Panc1 (cell line): ENCODE results near the gene OPTC. TPM values are rescaled to one million over a fixed set of nuclear protein-coding genes. Genes with fewer than 3 reads are reported as not detected.

Source experiments
- ATAC-seq: fragments of 200-7000 bp; cut with Tn5 transposase; 2 replicates; pipeline ENCODE4 v1.9.1; 2020; ENCODE audit warnings: mild to moderate bottlenecking, moderate library complexity
- BruUV-seq: library from RNA; stranded (reverse); fragments of 400-500 nt; replicated peaks from 2 replicates; lab custom pipeline; 2021; lab: Mats Ljungman, UMichigan
- CTCF ChIA-PET: fragments of 300-600 bp; sonication (Branson Sonifier 250); formaldehyde crosslinking; loops from one replicate; lab custom pipeline; 2022; ENCODE audit warnings: antibody characterized with exemption; lab: Charles Lee
- POLR2A ChIA-PET: fragments of 300-600 bp; sonication (Branson Sonifier 250); formaldehyde crosslinking; loops from one replicate; lab custom pipeline; 2022; ENCODE audit warnings: antibody characterized with exemption; lab: Charles Lee
- DNase-seq: peaks from one replicate; pipeline ENCODE4 v3.0.0-alpha.2; 2010; ENCODE audit warnings: low read depth, low spot score
- H3K27ac ChIP-seq: 2 replicates; pipeline ENCODE4 v1.5.1; 2011; ENCODE audit warnings: mild to moderate bottlenecking, low read length, inconsistent platforms
- H3K27me3 ChIP-seq: fragments of 200-500 bp; sonication (Bioruptor generic); 2 replicates; pipeline ENCODE4 v1.6.0; 2014; ENCODE audit warnings: low read length, inconsistent platforms; ENCODE audit not compliant: control insufficient read depth, insufficient read depth
- H3K36me3 ChIP-seq: fragments of 200-500 bp; sonication (Bioruptor generic); 2 replicates; pipeline ENCODE4 v1.5.1; 2014; ENCODE audit warnings: inconsistent platforms, mild to moderate bottlenecking, low read length, moderate library complexity; ENCODE audit not compliant: control insufficient read depth, insufficient read depth
- H3K4me1 ChIP-seq: 2 replicates; pipeline ENCODE4 v1.5.1; 2011; ENCODE audit warnings: inconsistent platforms, mild to moderate bottlenecking, low read length, moderate library complexity; ENCODE audit not compliant: control insufficient read depth, insufficient read depth
- H3K4me3 ChIP-seq, 2 experiments: 2 replicates each; pipeline ENCODE4 v1.5.1; 2011 to 2012; ENCODE audit warnings: low read depth in 2 of 2, low read length in 2 of 2, mild to moderate bottlenecking in 2 of 2, inconsistent platforms in 1 of 2, moderate library complexity in 1 of 2
- H3K9me3 ChIP-seq: fragments of 200-500 bp; sonication (Bioruptor generic); 2 replicates; pipeline ENCODE4 v1.5.1; 2014; ENCODE audit warnings: low read depth, mild to moderate bottlenecking, inconsistent platforms, low read length, moderate library complexity; ENCODE audit not compliant: control insufficient read depth, insufficient read depth
- POLR2AphosphoS5 ChIP-seq: IDR thresholded peaks from 2 replicates; pipeline ENCODE4 v1.6.1; 2012; ENCODE audit warnings: mild to moderate bottlenecking, low read depth, low read length, moderate library complexity
- SIN3A ChIP-seq: IDR thresholded peaks from 2 replicates; pipeline ENCODE4 v1.6.1; 2012; ENCODE audit warnings: low read depth, mild to moderate bottlenecking, low read length, moderate library complexity, borderline replicate concordance; ENCODE audit not compliant: insufficient read depth
- TCF7L2 ChIP-seq: IDR thresholded peaks from 2 replicates; pipeline ENCODE4 v1.6.1; 2011; ENCODE audit warnings: mild to moderate bottlenecking, low read depth, low read length, inconsistent platforms
- in situ Hi-C: cut with HindIII; loops from 2 replicates; pipeline ENCODE4 v1.10.0; 2016; ENCODE audit warnings: low sequenced_read_pairs, low pct_unique_long_range_greater_than_20kb
- intact Hi-C: fragments of 100-400 bp; cut with micrococcal nuclease; formaldehyde crosslinking; loops from one replicate; pipeline ENCODE4 v1.10.0; 2022; ENCODE audit not compliant: unreplicated experiment
- total RNA-seq: library from RNA; stranded (reverse); gene quantifications from one replicate; pipeline ENCODE4 v1.2.1, GENCODE V29; 2021; ENCODE audit not compliant: unreplicated experiment
- TF ChIP-seq, protein P1 (sequence below): fragments of 450-650 bp; IDR thresholded peaks from 2 replicates; pipeline ENCODE4 v1.5.1; 2017; ENCODE audit warnings: mild to moderate bottlenecking
- TF ChIP-seq, protein P2 (sequence below), 2 experiments: IDR thresholded peaks; 2 replicates each; pipeline ENCODE4 v1.6.1; 2011 to 2012; ENCODE audit warnings: low read depth in 2 of 2, control low read depth in 1 of 2, low read length in 1 of 2, mild to moderate bottlenecking in 1 of 2, moderate library complexity in 1 of 2; ENCODE audit not compliant: insufficient read depth in 1 of 2

Gene OPTC
- total RNA-seq, 1 experiment from 2014 or later, result not detected

DNA sequence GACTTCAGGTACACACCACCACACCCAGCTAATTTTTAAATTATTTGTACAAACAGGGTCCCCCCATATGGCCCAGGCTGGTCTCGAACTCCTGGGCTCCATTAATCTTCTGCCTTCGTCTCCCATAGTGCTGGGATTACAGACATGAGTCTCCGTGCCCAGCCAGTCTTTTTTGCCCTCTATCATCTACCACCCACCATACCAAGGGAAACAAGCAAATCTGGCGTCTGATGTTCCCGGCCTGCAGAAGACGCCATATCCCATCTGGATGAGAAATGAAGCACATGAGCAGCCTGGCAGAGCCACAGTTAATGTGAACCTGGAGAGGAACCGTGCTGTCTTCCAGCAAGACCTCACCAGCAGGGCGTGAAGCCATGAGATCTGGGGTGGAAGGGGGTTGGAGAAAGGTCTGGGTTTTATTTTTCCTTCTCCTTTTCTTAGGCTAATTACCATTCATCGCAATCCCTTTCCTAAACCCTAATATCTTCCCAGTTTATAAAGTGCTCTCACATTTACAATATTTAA lies 20.1 kb upstream of the OPTC start:
- ChIA-PET POLR2A (no interaction called here), CTCF (interaction anchor here (1.2 kb wide), 1 partner anchor 206 kb away, joined by 3 read pairs; no protein-coding TSS in a partner anchor)
- no peaks in the 10 kb centered on the region for H3K36me3 ChIP-seq
- no peak overlapping the region for H3K4me3 ChIP-seq
- H3K27me3 ChIP-seq, result peaks cover 26% of the 10 kb centered on the region
- intact Hi-C loops (no loop called here), in situ Hi-C loops (no loop called here)
- TF ChIP-seq, protein P1, sequence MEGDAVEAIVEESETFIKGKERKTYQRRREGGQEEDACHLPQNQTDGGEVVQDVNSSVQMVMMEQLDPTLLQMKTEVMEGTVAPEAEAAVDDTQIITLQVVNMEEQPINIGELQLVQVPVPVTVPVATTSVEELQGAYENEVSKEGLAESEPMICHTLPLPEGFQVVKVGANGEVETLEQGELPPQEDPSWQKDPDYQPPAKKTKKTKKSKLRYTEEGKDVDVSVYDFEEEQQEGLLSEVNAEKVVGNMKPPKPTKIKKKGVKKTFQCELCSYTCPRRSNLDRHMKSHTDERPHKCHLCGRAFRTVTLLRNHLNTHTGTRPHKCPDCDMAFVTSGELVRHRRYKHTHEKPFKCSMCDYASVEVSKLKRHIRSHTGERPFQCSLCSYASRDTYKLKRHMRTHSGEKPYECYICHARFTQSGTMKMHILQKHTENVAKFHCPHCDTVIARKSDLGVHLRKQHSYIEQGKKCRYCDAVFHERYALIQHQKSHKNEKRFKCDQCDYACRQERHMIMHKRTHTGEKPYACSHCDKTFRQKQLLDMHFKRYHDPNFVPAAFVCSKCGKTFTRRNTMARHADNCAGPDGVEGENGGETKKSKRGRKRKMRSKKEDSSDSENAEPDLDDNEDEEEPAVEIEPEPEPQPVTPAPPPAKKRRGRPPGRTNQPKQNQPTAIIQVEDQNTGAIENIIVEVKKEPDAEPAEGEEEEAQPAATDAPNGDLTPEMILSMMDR, result no peak
- TF ChIP-seq TCF7L2, result no peak
- TF ChIP-seq, protein P2, sequence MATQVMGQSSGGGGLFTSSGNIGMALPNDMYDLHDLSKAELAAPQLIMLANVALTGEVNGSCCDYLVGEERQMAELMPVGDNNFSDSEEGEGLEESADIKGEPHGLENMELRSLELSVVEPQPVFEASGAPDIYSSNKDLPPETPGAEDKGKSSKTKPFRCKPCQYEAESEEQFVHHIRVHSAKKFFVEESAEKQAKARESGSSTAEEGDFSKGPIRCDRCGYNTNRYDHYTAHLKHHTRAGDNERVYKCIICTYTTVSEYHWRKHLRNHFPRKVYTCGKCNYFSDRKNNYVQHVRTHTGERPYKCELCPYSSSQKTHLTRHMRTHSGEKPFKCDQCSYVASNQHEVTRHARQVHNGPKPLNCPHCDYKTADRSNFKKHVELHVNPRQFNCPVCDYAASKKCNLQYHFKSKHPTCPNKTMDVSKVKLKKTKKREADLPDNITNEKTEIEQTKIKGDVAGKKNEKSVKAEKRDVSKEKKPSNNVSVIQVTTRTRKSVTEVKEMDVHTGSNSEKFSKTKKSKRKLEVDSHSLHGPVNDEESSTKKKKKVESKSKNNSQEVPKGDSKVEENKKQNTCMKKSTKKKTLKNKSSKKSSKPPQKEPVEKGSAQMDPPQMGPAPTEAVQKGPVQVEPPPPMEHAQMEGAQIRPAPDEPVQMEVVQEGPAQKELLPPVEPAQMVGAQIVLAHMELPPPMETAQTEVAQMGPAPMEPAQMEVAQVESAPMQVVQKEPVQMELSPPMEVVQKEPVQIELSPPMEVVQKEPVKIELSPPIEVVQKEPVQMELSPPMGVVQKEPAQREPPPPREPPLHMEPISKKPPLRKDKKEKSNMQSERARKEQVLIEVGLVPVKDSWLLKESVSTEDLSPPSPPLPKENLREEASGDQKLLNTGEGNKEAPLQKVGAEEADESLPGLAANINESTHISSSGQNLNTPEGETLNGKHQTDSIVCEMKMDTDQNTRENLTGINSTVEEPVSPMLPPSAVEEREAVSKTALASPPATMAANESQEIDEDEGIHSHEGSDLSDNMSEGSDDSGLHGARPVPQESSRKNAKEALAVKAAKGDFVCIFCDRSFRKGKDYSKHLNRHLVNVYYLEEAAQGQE (IDR thresholded peaks at IDR 0.05; ENCODE audit: insufficient read depth in 1 of 2, low read depth in 2 of 2, low read length in 1 of 2), result no peak
- no TSS peak for BruUV-seq
- H3K9me3 ChIP-seq, result no peaks in the 10 kb centered on the region
- H3K4me1 ChIP-seq, result no peaks in the 10 kb centered on the region
- no peak for DNase-seq
- ATAC-seq, result no peak
- no peak overlapping the region for H3K27ac ChIP-seq

DNA sequence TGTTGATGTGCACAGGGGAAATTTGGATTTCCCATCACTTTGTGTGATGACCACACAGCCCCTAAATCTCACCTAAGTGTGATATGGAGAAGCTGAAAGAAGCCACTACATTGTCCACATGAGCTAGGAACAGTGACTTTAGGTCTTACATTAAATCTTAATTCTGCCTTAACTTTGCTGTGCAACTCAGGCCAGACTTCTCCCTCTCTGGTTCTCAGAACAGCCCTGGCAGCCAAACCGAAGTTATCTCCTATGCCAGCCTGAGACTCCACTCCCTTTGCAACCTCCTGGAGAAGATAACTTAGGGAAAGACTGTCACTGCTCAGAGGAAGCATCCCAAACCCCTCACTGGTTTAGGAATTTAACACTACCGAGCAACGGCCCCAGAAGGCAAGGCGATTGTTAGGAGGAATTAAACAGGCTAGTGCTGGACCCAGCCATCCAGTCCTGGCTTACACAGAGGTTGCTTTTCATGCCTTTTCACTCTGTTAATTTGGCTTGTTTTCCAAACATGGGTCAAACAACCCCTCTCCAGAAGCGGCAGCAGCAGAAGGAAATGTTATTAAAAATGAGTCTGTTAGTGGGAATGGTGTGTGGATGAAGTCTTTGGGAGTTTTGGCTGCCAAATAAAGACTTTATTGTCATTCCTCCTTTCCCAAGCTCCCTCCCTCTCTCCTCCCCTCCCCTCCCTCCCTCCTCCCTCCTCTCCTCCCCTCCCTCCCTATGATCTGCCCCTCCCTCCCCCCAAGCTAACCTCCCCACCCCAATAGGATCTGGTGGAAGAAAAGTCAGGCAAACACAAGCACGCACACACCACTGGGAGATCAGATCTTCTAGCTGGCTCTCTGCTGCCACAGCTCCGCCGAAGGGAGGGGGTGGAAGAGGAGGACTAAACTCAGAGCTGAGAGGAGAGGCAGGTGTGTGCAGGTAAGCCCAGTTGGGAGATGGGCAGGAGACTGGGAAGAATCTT lies 18.7 kb upstream of the OPTC start, which contains the start of gene PRELP:
TSS of gene PRELP (plus strand) at position 795 of the 970 bp plus-strand sequence. CDS start 7,379 bp downstream, outside the sequence.
- POLR2A ChIA-PET, result interaction anchor here (0.6 kb wide), 1 partner anchor 137 kb away, joined by 10 read pairs; no protein-coding TSS in a partner anchor
- CTCF ChIA-PET, result interaction anchor here (1.5 kb wide), 1 partner anchor 13 kb away, joined by 4 read pairs; no protein-coding TSS in a partner anchor
- in situ Hi-C loops, result no loop called here
- BruUV-seq, result no TSS peak
- no peaks in the 10 kb centered on the region for H3K9me3 ChIP-seq
- H3K27me3 ChIP-seq, result peaks cover 26% of the 10 kb centered on the region
- no peak for DNase-seq
- H3K27ac ChIP-seq, result no peak within 1 kb of the TSS
- ATAC-seq, result no peak
- TF ChIP-seq, protein P1, result no peak
- TF ChIP-seq, protein P2 (IDR thresholded peaks at IDR 0.05; ENCODE audit: insufficient read depth in 1 of 2, low read depth in 2 of 2, low read length in 1 of 2), result no peak
- no peak for TF ChIP-seq POLR2AphosphoS5
- TF ChIP-seq SIN3A, result no peak
- no peak for TF ChIP-seq TCF7L2
- H3K4me3 ChIP-seq, result no peak within 1 kb of the TSS
- no peaks in the 10 kb centered on the region for H3K4me1 ChIP-seq
- intact Hi-C loops, result no loop called here
- H3K36me3 ChIP-seq, result no peaks in the 10 kb centered on the region
